ENCODE results near the gene OR2T8.

OR2T8 gene

GRCh38 chr1:247961791-247962190 lies 41.7 kb downstream of the OR2T8 start:
- DNase-seq (ENCODE audit: low spot score): no peak

GRCh38 chr1:247962911-247963588 lies 43.0 kb downstream of the OR2T8 start:
- no peak for DNase-seq (ENCODE audit: low spot score)

GRCh38 chr1:247964933-247965332 lies 44.9 kb downstream of the OR2T8 start, which contains the start of gene OR2AK2:
TSS of gene OR2AK2 (plus strand) at chr1:247965233. CDS start at chr1:247965377, 144 bp downstream.
- no peak for DNase-seq (ENCODE audit: low spot score)

GRCh38 chr1:247966532-247967204 lies 46.6 kb downstream of the OR2T8 start:
- DNase-seq (ENCODE audit: low spot score): no peak

All from kidney tubule cell (primary cell).